ENCODE measurements around the gene TMEM89. TPM values are rescaled to one million over a fixed set of nuclear protein-coding genes. Genes with fewer than 3 reads are reported as not detected.

Gene TMEM89
- total and polyA plus RNA-seq, 2 of the 13 experiments (the other 11 are each of a cell fraction or from before 2014, with no cell fraction given), result 0.31 to 0.59 TPM

DNA sequence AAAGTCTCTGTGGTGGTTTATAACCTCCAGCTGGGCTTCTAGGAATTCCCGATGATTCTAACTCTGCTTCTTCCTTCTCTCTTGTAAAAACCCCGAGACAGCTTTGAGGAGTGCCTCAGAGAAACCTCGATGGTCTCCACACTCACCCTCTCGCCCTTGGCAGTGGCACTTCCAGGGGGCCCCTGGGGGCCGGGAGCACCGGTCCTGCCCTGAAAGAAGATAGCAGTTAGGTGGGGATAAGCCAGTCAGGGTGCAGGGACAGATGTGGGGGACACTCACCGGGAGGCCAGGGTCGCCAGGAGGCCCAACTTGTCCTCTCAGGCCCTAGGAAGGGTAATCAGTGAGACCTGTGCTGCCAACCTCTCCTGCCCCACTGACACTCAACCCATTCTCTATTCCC, 36.2 kb downstream of the TMEM89 start:
- H3K4me1 ChIP-seq (ENCODE audit: insufficient read depth, low read length), result peaks cover 24% of the 10 kb centered on the region
- H3K9me3 ChIP-seq (ENCODE audit: low read length), result no peaks in the 10 kb centered on the region
- H3K36me3 ChIP-seq (replicated peaks in 1 of 2; ENCODE audit: control insufficient read depth in 1 of 2, insufficient read depth in 2 of 2, low read length in 2 of 2), result no peaks in the 10 kb centered on the region
- ATAC-seq (no peak), FAIRE-seq (no peak), DNase-seq (ENCODE audit: low spot score) (no peak)
- in situ Hi-C loops (cut with HindIII; ENCODE audit: extremely low pct_ligation_motif_present, low pct_unique_long_range_greater_than_20kb), result no loop called here
- no peak overlapping the region for H3K9ac ChIP-seq (ENCODE audit: insufficient read depth, low read depth, low read length)
- H2AFZ ChIP-seq (ENCODE audit: low read length), result no peak overlapping the region
- intact Hi-C loops (cut with micrococcal nuclease; ENCODE audit: unreplicated experiment), result no loop called here
- no peak overlapping the region for H3K27ac ChIP-seq (ENCODE audit: extremely low read length, insufficient read depth, low read length)
- 43% methylated on average over 8 of the region's 8 CpGs for WGBS (ENCODE audit: low lambda C conversion rate)
- TF ChIP-seq SIN3A (IDR thresholded peaks at IDR 0.05; ENCODE audit: borderline replicate concordance, low read depth, low read length) (no peak), ZNF326 (CRISPR knock-in tag; IDR thresholded peaks at IDR 0.05; ENCODE audit: borderline replicate concordance) (no peak), KDM1A (CRISPR knock-in tag; IDR thresholded peaks at IDR 0.05) (no peak), HNRNPLL (IDR thresholded peaks at IDR 0.05; ENCODE audit: low read depth, low read length, poor library complexity, severe bottlenecking) (no peak), ZNF30 (CRISPR knock-in tag; IDR thresholded peaks at IDR 0.05) (no peak), ARHGAP35 (CRISPR knock-in tag; IDR thresholded peaks at IDR 0.05; ENCODE audit: borderline replicate concordance) (no peak)
- TF ChIP-seq, protein P1, sequence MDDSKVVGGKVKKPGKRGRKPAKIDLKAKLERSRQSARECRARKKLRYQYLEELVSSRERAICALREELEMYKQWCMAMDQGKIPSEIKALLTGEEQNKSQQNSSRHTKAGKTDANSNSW (CRISPR knock-in tag; IDR thresholded peaks at IDR 0.05; ENCODE audit: borderline replicate concordance), result no peak
- TF ChIP-seq, protein P2, sequence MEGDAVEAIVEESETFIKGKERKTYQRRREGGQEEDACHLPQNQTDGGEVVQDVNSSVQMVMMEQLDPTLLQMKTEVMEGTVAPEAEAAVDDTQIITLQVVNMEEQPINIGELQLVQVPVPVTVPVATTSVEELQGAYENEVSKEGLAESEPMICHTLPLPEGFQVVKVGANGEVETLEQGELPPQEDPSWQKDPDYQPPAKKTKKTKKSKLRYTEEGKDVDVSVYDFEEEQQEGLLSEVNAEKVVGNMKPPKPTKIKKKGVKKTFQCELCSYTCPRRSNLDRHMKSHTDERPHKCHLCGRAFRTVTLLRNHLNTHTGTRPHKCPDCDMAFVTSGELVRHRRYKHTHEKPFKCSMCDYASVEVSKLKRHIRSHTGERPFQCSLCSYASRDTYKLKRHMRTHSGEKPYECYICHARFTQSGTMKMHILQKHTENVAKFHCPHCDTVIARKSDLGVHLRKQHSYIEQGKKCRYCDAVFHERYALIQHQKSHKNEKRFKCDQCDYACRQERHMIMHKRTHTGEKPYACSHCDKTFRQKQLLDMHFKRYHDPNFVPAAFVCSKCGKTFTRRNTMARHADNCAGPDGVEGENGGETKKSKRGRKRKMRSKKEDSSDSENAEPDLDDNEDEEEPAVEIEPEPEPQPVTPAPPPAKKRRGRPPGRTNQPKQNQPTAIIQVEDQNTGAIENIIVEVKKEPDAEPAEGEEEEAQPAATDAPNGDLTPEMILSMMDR (CRISPR knock-in tag; IDR thresholded peaks at IDR 0.05), result no peak
- TF ChIP-seq, protein P3, sequence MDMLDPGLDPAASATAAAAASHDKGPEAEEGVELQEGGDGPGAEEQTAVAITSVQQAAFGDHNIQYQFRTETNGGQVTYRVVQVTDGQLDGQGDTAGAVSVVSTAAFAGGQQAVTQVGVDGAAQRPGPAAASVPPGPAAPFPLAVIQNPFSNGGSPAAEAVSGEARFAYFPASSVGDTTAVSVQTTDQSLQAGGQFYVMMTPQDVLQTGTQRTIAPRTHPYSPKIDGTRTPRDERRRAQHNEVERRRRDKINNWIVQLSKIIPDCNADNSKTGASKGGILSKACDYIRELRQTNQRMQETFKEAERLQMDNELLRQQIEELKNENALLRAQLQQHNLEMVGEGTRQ (IDR thresholded peaks at IDR 0.05; ENCODE audit: low read depth, low read length), result no peak
- TF ChIP-seq, protein P3 (CRISPR knock-in tag; IDR thresholded peaks at IDR 0.05; ENCODE audit: borderline replicate concordance), result no peak
- TF ChIP-seq, protein P4, sequence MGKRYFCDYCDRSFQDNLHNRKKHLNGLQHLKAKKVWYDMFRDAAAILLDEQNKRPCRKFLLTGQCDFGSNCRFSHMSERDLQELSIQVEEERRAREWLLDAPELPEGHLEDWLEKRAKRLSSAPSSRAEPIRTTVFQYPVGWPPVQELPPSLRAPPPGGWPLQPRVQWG (CRISPR knock-in tag; IDR thresholded peaks at IDR 0.05; ENCODE audit: borderline replicate concordance, low read depth), result no peak
- H4K20me1 ChIP-seq (ENCODE audit: insufficient read depth, low read length), result no peaks in the 10 kb centered on the region
- H3K4me3 ChIP-seq (replicated peaks in 1 of 3; ENCODE audit: insufficient read depth in 1 of 3, low read depth in 2 of 3, low read length in 3 of 3), result no peak overlapping the region
- no peaks in the 10 kb centered on the region for H3K79me2 ChIP-seq (ENCODE audit: insufficient read depth, low read length)
- BruUV-seq (replicated peaks), result no TSS peak
- ChIA-PET CTCF (ENCODE audit: low intra/inter-chr PET ratio, low total read pairs) (no interaction called here), POLR2A (no interaction called here)
- H3K27me3 ChIP-seq (ENCODE audit: control insufficient read depth in 1 of 2, insufficient read depth in 2 of 2, low read length in 2 of 2), result 0 out of 5 replicates have a peak, but pooled peaks cover 0 to 4% of the 10 kb centered on the region in 2 experiments
- H3K4me2 ChIP-seq (ENCODE audit: low read depth, low read length), result no peak overlapping the region
